Kidney (tissue), 14 donors: ENCODE measurements around the gene IFFO2. TPM values are rescaled to one million over a fixed set of nuclear protein-coding genes. Genes with fewer than 3 reads are reported as not detected.

Source experiments
- DNase-seq, 5 donors: peaks; one replicate each; pipeline ENCODE4 v3.0.0-alpha.2; 2013 to 2020
- FAIRE-seq: peaks from 2 replicates; lab custom pipeline; 2012; peaks lifted over from hg19 to GRCh38; lab: Jason Lieb, UNC
- H3K27ac ChIP-seq, 2 donors: one replicate each; pipeline ENCODE4 v1.7.0; 2013; ENCODE audit warnings: low read depth in 2 of 2, low read length in 2 of 2, inconsistent platforms in 1 of 2
- H3K27me3 ChIP-seq: one replicate; pipeline ENCODE4 v1.7.1; 2013; ENCODE audit warnings: low read length, inconsistent platforms; ENCODE audit not compliant: control insufficient read depth, insufficient read depth
- H3K36me3 ChIP-seq, 3 donors: one replicate each; pipeline versions ENCODE4 v1.7.0 to v1.7.1; 2013; ENCODE audit warnings: low read length in 3 of 3, control low read depth in 1 of 3, inconsistent platforms in 1 of 3; ENCODE audit not compliant: insufficient read depth in 3 of 3, control insufficient read depth in 2 of 3
- H3K4me1 ChIP-seq, 3 donors: one replicate each; pipeline versions ENCODE4 v1.7.0 to v1.7.1; 2013; ENCODE audit warnings: low read length in 3 of 3, inconsistent platforms in 1 of 3, low read depth in 1 of 3; ENCODE audit not compliant: control insufficient read depth in 2 of 3, insufficient read depth in 2 of 3
- H3K4me3 ChIP-seq, 3 donors: one replicate each; pipeline versions ENCODE4 v1.7.0 to v1.8.1; 2013; ENCODE audit warnings: low read length in 3 of 3, control low read depth in 1 of 3, inconsistent platforms in 1 of 3
- H3K9ac ChIP-seq, 3 donors: one replicate each; pipeline versions ENCODE4 v1.7.0 to v1.7.1; 2013; ENCODE audit warnings: low read length in 3 of 3, control low read depth in 1 of 3, inconsistent platforms in 1 of 3
- H3K9me3 ChIP-seq, 3 donors: one replicate each; pipeline versions ENCODE4 v1.7.0 to v1.7.1; 2013; ENCODE audit warnings: low read length in 3 of 3, control low read depth in 1 of 3, inconsistent platforms in 1 of 3; ENCODE audit not compliant: control insufficient read depth in 2 of 3, insufficient read depth in 1 of 3
- CTCF ChIP-seq: IDR thresholded peaks from 3 replicates; pipeline ENCODE4 v1.5.1; 2012; ENCODE audit warnings: mild to moderate bottlenecking, moderate library complexity, borderline replicate concordance; ENCODE audit not compliant: insufficient read depth; ENCODE audit errors: extremely low read depth
- intact Hi-C: fragments of 100-400 bp; cut with DNase I; formaldehyde crosslinking; loops from one replicate; pipeline ENCODE4 v1.11.1; 2022
- polyA plus RNA-seq: library from polyadenylated mRNA; stranded (reverse); fragments of 350-450 nt; fragmentation: Illumina TruSeq; extraction: RNeasy Lipid Tissue Mini Kit (QIAGEN cat#74804); gene quantifications from one replicate; pipeline ENCODE4 v1.2.3, GENCODE V29; 2014; ENCODE audit warnings: low read depth, low replicate concordance; ENCODE audit not compliant: insufficient read depth
- total RNA-seq: library from RNA; stranded (reverse); fragmentation: NEBNext Ultra II Directional; extraction: Animal tissue kit (Norgen Biotek cat#: 25700); gene quantifications from one replicate; pipeline ENCODE4 v1.2.1, GENCODE V29; 2021
- donor health status: control.
- donor health status: control.
- donor health status: control.
- donor health status: control.
- donor health status: control.
- donor health status: DM: yes; HTN: yes; CAD: no.
- donor health status: Normal renal cell carcinoma (clear cell type).

IFFO2 gene
- total and polyA plus RNA-seq, 2 donors from 2014 or later: 7.5 to 23.1 TPM

GRCh38 chr1:19003371-19004290 lies 47.2 kb upstream of the IFFO2 start:
- H3K27me3 ChIP-seq: no peaks in the 10 kb centered on the region
- H3K27ac ChIP-seq: no peak overlapping the region
- no peak overlapping the region for H3K9ac ChIP-seq
- H3K4me1 ChIP-seq: peaks cover 0 to 14% (median 0%) of the 10 kb centered on the region in 3 donors
- H3K36me3 ChIP-seq: no peaks in the 10 kb centered on the region
- FAIRE-seq: no peak
- peaks cover 0 to 9% (median 0%) of the 10 kb centered on the region in 3 donors for H3K9me3 ChIP-seq
- intact Hi-C loops: no loop called here
- no peak for DNase-seq
- no peak for TF ChIP-seq CTCF
- no peak overlapping the region for H3K4me3 ChIP-seq

DNA sequence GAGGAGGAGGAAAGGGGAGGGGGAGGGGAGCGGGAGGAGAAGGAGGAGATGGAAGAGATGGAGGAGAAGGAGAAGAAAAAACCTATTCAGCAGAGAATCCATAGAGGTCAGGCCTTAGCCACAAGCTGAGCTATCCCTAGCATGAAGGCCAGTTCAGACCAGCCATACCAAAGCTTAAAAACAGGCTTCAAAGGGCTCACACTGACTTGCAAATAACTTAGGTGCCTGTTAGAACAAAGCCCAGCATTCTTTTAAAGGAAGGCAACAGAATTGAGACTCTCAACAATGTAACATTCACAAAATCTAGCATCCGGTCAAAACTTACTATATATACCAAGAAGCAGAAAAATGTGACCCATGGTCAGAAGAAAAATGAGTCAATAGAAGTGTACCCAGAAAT lies 43.6 kb upstream of the IFFO2 start:
- no peak for DNase-seq
- no peaks in the 10 kb centered on the region for H3K4me1 ChIP-seq
- H3K36me3 ChIP-seq: no peaks in the 10 kb centered on the region
- H3K4me3 ChIP-seq: no peak overlapping the region
- intact Hi-C loops: no loop called here
- no peak for TF ChIP-seq CTCF
- H3K27ac ChIP-seq: no peak overlapping the region
- FAIRE-seq: no peak
- H3K27me3 ChIP-seq: no peaks in the 10 kb centered on the region
- no peak overlapping the region for H3K9ac ChIP-seq
- H3K9me3 ChIP-seq: peaks cover 0 to 9% (median 0%) of the 10 kb centered on the region in 3 donors

- no peak for FAIRE-seq
- H3K4me1 ChIP-seq: no peaks in the 10 kb centered on the region
- TF ChIP-seq CTCF: no peak
- DNase-seq: peak in 1 of 5 donors; percentile 77
- no peaks in the 10 kb centered on the region for H3K27me3 ChIP-seq
- H3K9me3 ChIP-seq: peaks cover 0 to 9% (median 0%) of the 10 kb centered on the region in 3 donors
- H3K36me3 ChIP-seq: no peaks in the 10 kb centered on the region
- no peak overlapping the region for H3K27ac ChIP-seq
- H3K4me3 ChIP-seq: no peak overlapping the region
- intact Hi-C loops: no loop called here
- no peak overlapping the region for H3K9ac ChIP-seq
These were observed 42.9 kb upstream of the IFFO2 start for GRCh38 chr1:18999359-18999758.
